T-cell (primary cell): ENCODE results near the gene ZNF503. TPM values are rescaled to one million over a fixed set of nuclear protein-coding genes. Genes with fewer than 3 reads are reported as not detected.

ENCODE experiments used
- ATAC-seq, 4 experiments: fragments of 200-7000 bp in 3 of 4; fragments of 150-1000 bp in 1 of 4; cut with Tn5 transposase; replicated peaks in 1 of 4; 1 replicate in 3 of 4; 2 replicates in 1 of 4; pipeline ENCODE4 v1.10.0; 2021; ENCODE audit warnings: moderate library complexity in 3 of 4, mild to moderate bottlenecking in 2 of 4, moderate number of reproducible peaks in 1 of 4
- CTCF ChIA-PET, 2 donors: fragments of 300-600 bp; sonication (Branson Sonifier 250); formaldehyde crosslinking; loops; one replicate each; lab custom pipeline; 2022; ENCODE audit warnings: antibody characterized with exemption in 2 of 2; lab: Charles Lee
- POLR2A ChIA-PET, 2 donors: fragments of 300-600 bp; sonication (Branson Sonifier 250); formaldehyde crosslinking; loops; one replicate each; lab custom pipeline; 2022; ENCODE audit warnings: antibody characterized with exemption in 2 of 2; lab: Charles Lee
- DNase-seq, 35 experiments: peaks; one replicate each; pipeline versions ENCODE4 v3.0.0 to v3.0.0-alpha.2; 2013 to 2023
- H3K27ac ChIP-seq: one replicate; pipeline ENCODE4 v1.5.1; 2013; ENCODE audit warnings: low read length
- H3K27me3 ChIP-seq, 2 experiments: replicated peaks in 1 of 2; 1 replicate in 1 of 2; 2 replicates in 1 of 2; pipeline versions ENCODE4 v1.6.1 to v1.7.0; 2013; ENCODE audit warnings: low read length in 1 of 2, mixed read lengths in 1 of 2; ENCODE audit not compliant: control insufficient read depth in 2 of 2, insufficient read depth in 2 of 2; ENCODE audit errors: extremely low read depth in 1 of 2
- H3K36me3 ChIP-seq, 2 donors: 1 replicate in 1 of 2; 2 replicates in 1 of 2; pipeline versions ENCODE4 v1.6.1 to v1.7.0; 2013; ENCODE audit warnings: low read length in 1 of 2; ENCODE audit not compliant: control insufficient read depth in 2 of 2, insufficient read depth in 1 of 2; ENCODE audit errors: extremely low read depth in 1 of 2
- H3K4me1 ChIP-seq, 2 experiments: 1 replicate in 1 of 2; 2 replicates in 1 of 2; pipeline versions ENCODE4 v1.6.1 to v1.7.0; 2013; ENCODE audit warnings: low read length in 2 of 2, mixed read lengths in 1 of 2; ENCODE audit not compliant: insufficient read depth in 2 of 2, control insufficient read depth in 1 of 2; ENCODE audit errors: extremely low read depth in 1 of 2
- H3K4me3 ChIP-seq, 2 donors: 1 replicate in 1 of 2; 2 replicates in 1 of 2; pipeline versions ENCODE4 v1.5.1 to v1.7.0; 2013; ENCODE audit warnings: mild to moderate bottlenecking in 2 of 2, low read length in 1 of 2, moderate library complexity in 1 of 2; ENCODE audit not compliant: control insufficient read depth in 1 of 2; ENCODE audit errors: extremely low read depth in 1 of 2
- H3K9me3 ChIP-seq: 2 replicates; pipeline ENCODE4 v1.7.0; 2013
- H3K27ac Mint-ChIP-seq, 2 donors: one replicate each; pipeline ENCODE4 v1.8.0; 2020 to 2021; ENCODE audit warnings: mild to moderate bottlenecking in 2 of 2, mixed read lengths in 2 of 2
- H3K27me3 Mint-ChIP-seq, 2 donors: one replicate each; pipeline ENCODE4 v1.8.0; 2021 to 2022; ENCODE audit warnings: mixed read lengths in 2 of 2
- H3K36me3 Mint-ChIP-seq: one replicate; pipeline ENCODE4 v1.8.0; 2021; ENCODE audit warnings: mixed read lengths
- H3K4me1 Mint-ChIP-seq, 3 donors: one replicate each; pipeline ENCODE4 v1.8.0; 2020 to 2022; ENCODE audit warnings: mixed read lengths in 3 of 3, mild to moderate bottlenecking in 1 of 3
- H3K4me3 Mint-ChIP-seq, 3 donors: one replicate each; pipeline ENCODE4 v1.8.0; 2020 to 2022; ENCODE audit warnings: mild to moderate bottlenecking in 3 of 3, mixed read lengths in 3 of 3, moderate library complexity in 3 of 3
- H3K9me3 Mint-ChIP-seq, 3 donors: one replicate each; pipeline ENCODE4 v1.8.0; 2020 to 2022; ENCODE audit warnings: mixed read lengths in 3 of 3
- WGBS: methylation state at CpG from one replicate; pipeline ENCODE4 v1.1.5; 2013; ENCODE audit warnings: missing lambda C conversion rate; ENCODE audit not compliant: insufficient coverage; 5-methylcytosine and 5-hydroxymethylcytosine counted together
- total RNA-seq, 35 experiments: library from RNA in 6 of 35; stranded (reverse) in 6 of 35; fragments of 120-200 nt in 1 of 35; gene quantifications; one replicate each; pipeline versions ENCODE4 v1.2.1 to v1.2.4 and lab custom pipeline; 2013 to 2026

The ZNF503 gene
- total RNA-seq, 5 donors from 2014 or later (not counting 1 experiment from before 2014, with no cell fraction given): 0.16 to 0.38 (median 0.30) TPM; not detected in 1

- H3K27me3 ChIP-seq: peaks cover 0 to 3% of the 10 kb centered on the region in 2 experiments
- Mint-ChIP-seq H3K27ac (no peak overlapping the region), H3K4me1 (no peaks in the 10 kb centered on the region), H3K36me3 (no peaks in the 10 kb centered on the region), H3K4me3 (no peak overlapping the region), H3K9me3 (peaks cover 13 to 21% (median 18%) of the 10 kb centered on the region in 3 donors), H3K27me3 (peaks cover 29 to 37% of the 10 kb centered on the region in 2 donors)
- H3K4me3 ChIP-seq: no peak overlapping the region
- no peaks in the 10 kb centered on the region for H3K4me1 ChIP-seq
- no peak for ATAC-seq
- no peak overlapping the region for H3K27ac ChIP-seq
- WGBS: 82% methylated on average over 4 of the region's 4 CpGs
- POLR2A ChIA-PET: no interaction called here
- no peaks in the 10 kb centered on the region for H3K36me3 ChIP-seq
- CTCF ChIA-PET: no interaction called here
- DNase-seq: no peak
- no peaks in the 10 kb centered on the region for H3K9me3 ChIP-seq
Measured at GRCh38 chr10:75439811-75440210, 38.2 kb upstream of the ZNF503 start.

DNA sequence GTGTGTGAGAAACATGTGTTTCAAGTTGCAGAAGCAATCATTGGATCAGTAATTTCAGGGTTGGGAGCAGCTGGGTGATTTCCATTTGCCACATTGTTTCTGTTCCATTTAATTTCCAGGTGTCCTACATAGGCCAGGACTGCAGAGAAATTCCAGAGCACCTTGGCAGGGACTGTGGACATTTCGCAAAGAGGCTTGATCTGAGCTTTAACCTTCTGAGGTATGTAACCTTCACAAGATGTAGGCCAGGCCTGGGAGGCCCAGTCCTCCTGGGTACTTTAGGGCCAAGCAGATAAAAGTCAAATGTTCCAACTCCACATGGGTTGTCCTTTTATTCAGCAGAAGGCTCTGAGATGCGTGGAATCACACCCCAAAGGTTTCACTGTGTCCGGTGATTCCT, 36.7 kb upstream of the ZNF503 start:
- Histone ChIP-seq H3K4me1 (no peaks in the 10 kb centered on the region), H3K27ac (no peak overlapping the region), H3K36me3 (no peaks in the 10 kb centered on the region), H3K27me3 (peaks cover 0 to 8% of the 10 kb centered on the region in 2 experiments), H3K4me3 (no peak overlapping the region), H3K9me3 (no peaks in the 10 kb centered on the region)
- ATAC-seq: no peak
- Mint-ChIP-seq H3K27me3 (peaks cover 39 to 45% of the 10 kb centered on the region in 2 donors), H3K4me3 (no peak overlapping the region), H3K9me3 (peaks cover 4 to 10% (median 10%) of the 10 kb centered on the region in 3 donors), H3K27ac (no peak overlapping the region), H3K36me3 (no peaks in the 10 kb centered on the region), H3K4me1 (no peaks in the 10 kb centered on the region)
- no peak for DNase-seq
- POLR2A ChIA-PET: no interaction called here
- CTCF ChIA-PET: no interaction called here
- 91% methylated on average over 2 of the region's 3 CpGs for WGBS

- no peak for ATAC-seq
- POLR2A ChIA-PET: no interaction called here
Measured at GRCh38 chr10:75437693-75438092, 36.1 kb upstream of the ZNF503 start.

DNA sequence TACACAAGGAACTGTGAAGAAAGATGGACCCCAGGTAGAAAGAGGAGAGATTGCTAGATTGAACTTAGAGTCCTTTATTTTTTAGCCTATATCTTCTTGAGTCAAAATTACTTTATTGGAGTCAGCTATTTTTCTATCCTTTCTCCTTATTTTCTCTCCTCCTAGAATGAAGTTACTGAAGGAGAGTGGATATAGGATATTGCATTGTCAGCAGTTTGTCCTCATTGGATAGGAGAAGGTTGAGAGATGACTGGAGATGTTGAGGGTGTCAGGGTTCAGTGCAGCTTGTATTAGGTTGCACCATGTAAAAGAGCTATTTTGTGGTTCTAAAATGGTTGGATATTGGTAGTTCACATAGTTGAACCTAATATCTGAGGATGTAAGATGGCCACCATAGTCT, 35.3 kb upstream of the ZNF503 start:
- Mint-ChIP-seq H3K27ac (no peak overlapping the region), H3K36me3 (no peaks in the 10 kb centered on the region), H3K27me3 (peaks cover 50 to 54% of the 10 kb centered on the region in 2 donors), H3K4me1 (peaks cover 0 to 5% (median 4%) of the 10 kb centered on the region in 3 donors), H3K9me3 (no peaks in the 10 kb centered on the region), H3K4me3 (no peak overlapping the region)
- no peaks in the 10 kb centered on the region for H3K4me1 ChIP-seq
- DNase-seq (no peak), ATAC-seq (no peak)
- H3K36me3 ChIP-seq: no peaks in the 10 kb centered on the region
- no peaks in the 10 kb centered on the region for H3K9me3 ChIP-seq
- CTCF ChIA-PET: interaction anchor here in 1 of 2 donors (1.1 kb wide), 1 partner anchor 16 kb away, joined by 5 read pairs; no protein-coding TSS in a partner anchor
- peaks cover 0 to 21% of the 10 kb centered on the region in 2 experiments for H3K27me3 ChIP-seq
- no peak overlapping the region for H3K27ac ChIP-seq
- POLR2A ChIA-PET: no interaction called here
- no peak overlapping the region for H3K4me3 ChIP-seq

More at GRCh38 chr10:75437693-75438092, 36.1 kb upstream of the ZNF503 start:
- peaks cover 44 to 51% of the 10 kb centered on the region in 2 donors for H3K27me3 Mint-ChIP-seq
- WGBS: 96% methylated on average over 2 of the region's 3 CpGs
- Histone ChIP-seq H3K27ac (no peak overlapping the region), H3K4me3 (no peak overlapping the region), H3K27me3 (peaks cover 0 to 14% of the 10 kb centered on the region in 2 experiments), H3K4me1 (no peaks in the 10 kb centered on the region), H3K36me3 (no peaks in the 10 kb centered on the region), H3K9me3 (no peaks in the 10 kb centered on the region)
- no peak for DNase-seq
- no peak overlapping the region for H3K4me3 Mint-ChIP-seq
- peaks cover 4 to 6% (median 6%) of the 10 kb centered on the region in 3 donors for H3K9me3 Mint-ChIP-seq
- CTCF ChIA-PET: no interaction called here
- H3K4me1 Mint-ChIP-seq: no peaks in the 10 kb centered on the region
- no peak overlapping the region for H3K27ac Mint-ChIP-seq
- no peaks in the 10 kb centered on the region for H3K36me3 Mint-ChIP-seq

DNA sequence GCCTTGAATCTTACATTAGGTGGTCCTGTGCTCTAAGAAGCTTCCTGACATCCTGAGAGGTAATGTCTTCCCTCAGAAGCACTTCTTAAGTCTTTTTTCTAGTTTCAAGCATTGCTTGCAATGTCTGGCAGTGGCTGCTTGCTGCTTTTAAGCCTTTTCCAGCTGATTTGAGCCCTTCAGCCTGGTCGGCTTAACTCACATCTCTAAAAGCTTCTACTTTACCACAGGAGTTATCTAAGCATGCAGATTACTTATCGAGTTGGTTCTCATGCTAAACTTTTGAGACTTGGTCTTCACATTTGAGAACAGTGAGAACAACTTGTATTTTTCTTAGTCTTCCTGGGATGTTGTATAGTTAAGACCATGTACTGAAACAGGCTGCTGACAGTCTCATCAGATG, 33.7 kb upstream of the ZNF503 start:
- no peak overlapping the region for H3K27ac ChIP-seq
- H3K27me3 ChIP-seq: peaks cover 0 to 31% of the 10 kb centered on the region in 2 experiments
- Mint-ChIP-seq H3K27ac (no peak overlapping the region), H3K4me1 (peaks cover 0 to 6% (median 5%) of the 10 kb centered on the region in 3 donors), H3K4me3 (no peak overlapping the region), H3K27me3 (peaks cover 57 to 58% of the 10 kb centered on the region in 2 donors), H3K36me3 (no peaks in the 10 kb centered on the region), H3K9me3 (no peaks in the 10 kb centered on the region)
- no peaks in the 10 kb centered on the region for H3K4me1 ChIP-seq
- ChIA-PET CTCF (no interaction called here), POLR2A (no interaction called here)
- WGBS: no CpG with 5 or more reads among the region's 2 CpGs
- no peaks in the 10 kb centered on the region for H3K36me3 ChIP-seq
- no peak for ATAC-seq
- no peak overlapping the region for H3K4me3 ChIP-seq
- no peaks in the 10 kb centered on the region for H3K9me3 ChIP-seq
- no peak for DNase-seq

- Histone ChIP-seq H3K27ac (no peak overlapping the region), H3K36me3 (no peaks in the 10 kb centered on the region), H3K27me3 (peaks cover 0 to 38% of the 10 kb centered on the region in 2 experiments), H3K4me3 (no peak overlapping the region), H3K4me1 (no peaks in the 10 kb centered on the region), H3K9me3 (no peaks in the 10 kb centered on the region)
- no peak overlapping the region for H3K27ac Mint-ChIP-seq
- DNase-seq: no peak
- ATAC-seq: no peak
- no peaks in the 10 kb centered on the region for H3K9me3 Mint-ChIP-seq
- H3K4me1 Mint-ChIP-seq: peaks cover 0 to 6% (median 5%) of the 10 kb centered on the region in 3 donors
- H3K27me3 Mint-ChIP-seq: peaks cover 57 to 64% of the 10 kb centered on the region in 2 donors
- CTCF ChIA-PET: no interaction called here
- H3K36me3 Mint-ChIP-seq: no peaks in the 10 kb centered on the region
- no peak overlapping the region for H3K4me3 Mint-ChIP-seq
- WGBS: no CpG with 5 or more reads among the region's 8 CpGs
- POLR2A ChIA-PET: no interaction called here
Measured at GRCh38 chr10:75434291-75434690, 32.7 kb upstream of the ZNF503 start.

GRCh38 chr10:75433216-75433615, 31.7 kb upstream of the ZNF503 start:
- no peaks in the 10 kb centered on the region for H3K4me1 ChIP-seq
- H3K36me3 ChIP-seq: no peaks in the 10 kb centered on the region
- DNase-seq (no peak), ATAC-seq (no peak)
- H3K27me3 Mint-ChIP-seq: peaks cover 65 to 68% of the 10 kb centered on the region in 2 donors
- ChIA-PET CTCF (no interaction called here), POLR2A (no interaction called here)
- no peaks in the 10 kb centered on the region for H3K36me3 Mint-ChIP-seq
- H3K4me1 Mint-ChIP-seq: peaks cover 0 to 6% (median 5%) of the 10 kb centered on the region in 3 donors
- peaks cover 0 to 41% of the 10 kb centered on the region in 2 experiments for H3K27me3 ChIP-seq
- H3K27ac Mint-ChIP-seq: no peak overlapping the region
- no peaks in the 10 kb centered on the region for H3K9me3 ChIP-seq
- 68% methylated on average over 2 of the region's 8 CpGs for WGBS
- no peaks in the 10 kb centered on the region for H3K9me3 Mint-ChIP-seq
- no peak overlapping the region for H3K27ac ChIP-seq
- H3K4me3 Mint-ChIP-seq: no peak overlapping the region
- no peak overlapping the region for H3K4me3 ChIP-seq
